NCI-H2107 treated with DMSO at 0.1 percent for 48 hours (cell line): Measurements from ENCODE around the gene ICOSLG.
"Not testable (repeated sequence)": the region's sequence is repeated elsewhere in the genome, so short reads cannot be mapped to it uniquely, and the experiment has no call there.

Source experiments
- DNase-seq: peaks from one replicate; lab custom pipeline; 2025; ENCODE audit not compliant: unreplicated experiment; lab: John Stamatoyannopoulos, UW

Gene ICOSLG

GRCh38 chr21:44184862-44185261, 55.9 kb downstream of the ICOSLG start:
- DNase-seq, result not testable (repeated sequence)

GRCh38 chr21:44182202-44182601, 58.5 kb downstream of the ICOSLG start:
- not testable (repeated sequence) for DNase-seq

- DNase-seq, result not testable (repeated sequence)
Measured at GRCh38 chr21:44181506-44181905, 59.2 kb downstream of the ICOSLG start.

GRCh38 chr21:44176127-44176526, 64.6 kb downstream of the ICOSLG start:
- not testable (repeated sequence) for DNase-seq

- not testable (repeated sequence) for DNase-seq
Measured at GRCh38 chr21:44175189-44175588, 65.6 kb downstream of the ICOSLG start.
